H1 (cell line): ENCODE measurements around the gene APH1A. TPM values are rescaled to one million over a fixed set of nuclear protein-coding genes. Genes with fewer than 3 reads are reported as not detected.

Experiments used
- ASH2L ChIP-seq: fragments of 200-600, 300-600 bp; sonication (generic); IDR thresholded peaks from one replicate; pipeline ENCODE4 v1.7.1; 2017; ENCODE audit warnings: low read length
- CTBP2 ChIP-seq: IDR thresholded peaks from 2 replicates; pipeline ENCODE4 v1.7.0; 2011; ENCODE audit warnings: borderline replicate concordance, mild to moderate bottlenecking, moderate library complexity, mixed read lengths, low read length; ENCODE audit not compliant: insufficient read depth, insufficient read length
- GABPA ChIP-seq: IDR thresholded peaks from 2 replicates; pipeline ENCODE4 v1.6.1; 2011; ENCODE audit warnings: mild to moderate bottlenecking, low read length, moderate library complexity, borderline replicate concordance; ENCODE audit not compliant: insufficient read depth
- HDAC2 ChIP-seq, 2 experiments: fragments of 300-600 bp in 1 of 2; sonication (generic) in 1 of 2; IDR thresholded peaks; 2 replicates each; pipeline ENCODE4 v1.6.1; 2011 to 2012; ENCODE audit warnings: low read depth in 2 of 2, low read length in 2 of 2, mild to moderate bottlenecking in 2 of 2, moderate library complexity in 2 of 2, borderline replicate concordance in 1 of 2, inconsistent platforms in 1 of 2
- RBBP5 ChIP-seq: IDR thresholded peaks from 2 replicates; pipeline ENCODE4 v1.7.1; 2012; ENCODE audit warnings: low read depth, mild to moderate bottlenecking, inconsistent platforms, low read length, moderate library complexity, borderline replicate concordance
- RNF2 ChIP-seq: fragments of 200-900, 300-1000 bp; sonication (generic); IDR thresholded peaks from 2 replicates; pipeline ENCODE4 v1.7.1; 2016; ENCODE audit warnings: borderline replicate concordance, low read depth, mild to moderate bottlenecking, antibody characterized with exemption, low read length; ENCODE audit not compliant: poor library complexity, severe bottlenecking; ENCODE audit errors: missing control alignments
- TAF7 ChIP-seq: optimal IDR thresholded peaks from 2 replicates; pipeline ENCODE3; 2011; ENCODE audit warnings: low read depth, mild to moderate bottlenecking, inconsistent platforms, low read length, moderate library complexity, borderline replicate concordance
- TBP ChIP-seq: IDR thresholded peaks from 2 replicates; pipeline ENCODE4 v1.6.1; 2011; ENCODE audit warnings: low read depth, low read length, improper control_type of control experiment
- polyA plus RNA-seq, 7 experiments: library from polyadenylated mRNA; depleted of rRNA in 3 of 7; stranded (reverse) in 5 of 7; unstranded in 2 of 7; fragments of >200 nt in 5 of 7; fragments of 200-250 nt in 2 of 7; gene quantifications; 1 replicate in 5 of 7; 2 replicates in 1 of 7; 4 replicates in 1 of 7; pipeline versions ENCODE4 v1.2.1 to v1.2.3, GENCODE V29; 2011 to 2013; ENCODE audit warnings: missing spikeins in 2 of 7, mixed read lengths in 2 of 7
- total RNA-seq: library from RNA; stranded (reverse); fragmentation: NEBNext Ultra II Directional; extraction: Animal tissue kit (Norgen Biotek cat#: 25700); gene quantifications from 2 replicates; pipeline ENCODE4 v1.2.1, GENCODE V29; 2021

APH1A gene
- total and polyA plus RNA-seq, 2 of the 8 experiments (the other 6 are each of a cell fraction or from before 2014, with no cell fraction given): 111 to 183 TPM

DNA sequence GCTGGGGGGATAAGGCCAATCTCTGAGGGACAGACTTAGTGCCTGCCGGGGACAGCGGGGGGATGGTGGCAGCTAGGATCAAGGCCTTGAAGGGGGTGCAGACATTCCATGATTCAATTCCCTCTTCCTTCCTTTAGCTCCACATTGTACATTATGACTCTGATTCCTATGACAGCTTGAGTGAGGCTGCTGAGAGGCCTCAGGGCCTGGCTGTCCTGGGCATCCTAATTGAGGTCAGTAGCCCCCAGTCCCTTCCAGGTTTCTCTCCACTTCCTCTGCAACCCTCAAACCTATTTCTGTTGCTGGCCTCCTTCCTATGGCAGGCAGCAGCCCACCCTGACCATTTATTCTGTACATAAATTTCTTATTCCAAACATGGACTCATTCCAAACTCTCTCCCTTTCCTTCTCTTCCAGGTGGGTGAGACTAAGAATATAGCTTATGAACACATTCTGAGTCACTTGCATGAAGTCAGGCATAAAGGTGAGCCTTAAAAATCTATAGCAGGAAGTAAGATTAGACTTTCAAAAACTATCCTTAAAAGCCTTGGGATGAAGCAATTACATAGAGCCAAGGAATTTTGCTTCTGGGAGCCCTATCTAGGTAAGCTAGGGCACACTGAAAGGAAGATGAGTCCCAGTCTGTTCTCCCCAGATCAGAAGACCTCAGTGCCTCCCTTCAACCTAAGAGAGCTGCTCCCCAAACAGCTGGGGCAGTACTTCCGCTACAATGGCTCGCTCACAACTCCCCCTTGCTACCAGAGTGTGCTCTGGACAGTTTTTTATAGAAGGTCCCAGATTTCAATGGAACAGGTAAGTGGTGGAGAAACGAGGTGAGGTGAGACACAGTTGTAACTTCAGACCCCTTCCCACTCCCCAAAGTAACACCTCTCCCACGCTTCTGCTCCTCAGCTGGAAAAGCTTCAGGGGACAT is 6.2 kb downstream of the APH1A start (continued):
- TF ChIP-seq HDAC2 (IDR thresholded peaks at IDR 0.05; ENCODE audit: borderline replicate concordance in 1 of 2, low read depth in 2 of 2, low read length in 2 of 2) (no peak), RBBP5 (no peak), CTBP2 (no peak), TAF7 (no peak), RNF2 (no peak), ASH2L (no peak), GABPA (no peak), TBP (no peak)
